GM19463 (cell line): ENCODE measurements around the gene YPEL4.

Experiments
- ATAC-seq: cut with Tn5 transposase; IDR thresholded peaks from one replicate; pipeline ENCODE4 v1.9.1; 2021; ENCODE audit warnings: mild to moderate bottlenecking, moderate library complexity; ENCODE audit not compliant: unreplicated experiment

Gene YPEL4

GRCh38 chr11:57651408-57651807 lies 1.7 kb upstream of the YPEL4 start:
- ATAC-seq, result no peak

- no peak for ATAC-seq
Measured at GRCh38 chr11:57650739-57651090, 1.0 kb upstream of the YPEL4 start.

GRCh38 chr11:57648801-57649735 lies 644 bp downstream of the YPEL4 start:
- no peak for ATAC-seq

- no peak for ATAC-seq
Measured at GRCh38 chr11:57647960-57648800, 1.5 kb downstream of the YPEL4 start.

GRCh38 chr11:57647372-57647771 lies 2.3 kb downstream of the YPEL4 start:
- no peak for ATAC-seq

- ATAC-seq, result no peak
Measured at GRCh38 chr11:57646799-57647303, 2.9 kb downstream of the YPEL4 start.

- ATAC-seq, result no peak
Measured at GRCh38 chr11:57646194-57646798, 3.4 kb downstream of the YPEL4 start.

GRCh38 chr11:57645689-57646085 lies 4.0 kb downstream of the YPEL4 start:
- ATAC-seq, result no peak

GRCh38 chr11:57644748-57645688 lies 4.7 kb downstream of the YPEL4 start:
- ATAC-seq, result peak; percentile 62

- no peak for ATAC-seq
Measured at GRCh38 chr11:57643802-57644201, 5.9 kb downstream of the YPEL4 start.

- ATAC-seq, result no peak
Measured at GRCh38 chr11:57641011-57641807, 8.5 kb downstream of the YPEL4 start.

- no peak for ATAC-seq
Measured at GRCh38 chr11:57640068-57640800, 9.5 kb downstream of the YPEL4 start.

GRCh38 chr11:57639321-57640067 lies 10.2 kb downstream of the YPEL4 start:
- no peak for ATAC-seq

- peak; percentile 15 for ATAC-seq
Measured at GRCh38 chr11:57638811-57639320, 10.8 kb downstream of the YPEL4 start.

GRCh38 chr11:57638005-57638781 lies 11.5 kb downstream of the YPEL4 start:
- peak; percentile 50 for ATAC-seq

GRCh38 chr11:57637626-57638004 lies 12.1 kb downstream of the YPEL4 start:
- no peak for ATAC-seq

- no peak for ATAC-seq
Measured at GRCh38 chr11:57635246-57635645, 14.5 kb downstream of the YPEL4 start.
